Measurements from ENCODE around the gene LEMD2.

DNA sequence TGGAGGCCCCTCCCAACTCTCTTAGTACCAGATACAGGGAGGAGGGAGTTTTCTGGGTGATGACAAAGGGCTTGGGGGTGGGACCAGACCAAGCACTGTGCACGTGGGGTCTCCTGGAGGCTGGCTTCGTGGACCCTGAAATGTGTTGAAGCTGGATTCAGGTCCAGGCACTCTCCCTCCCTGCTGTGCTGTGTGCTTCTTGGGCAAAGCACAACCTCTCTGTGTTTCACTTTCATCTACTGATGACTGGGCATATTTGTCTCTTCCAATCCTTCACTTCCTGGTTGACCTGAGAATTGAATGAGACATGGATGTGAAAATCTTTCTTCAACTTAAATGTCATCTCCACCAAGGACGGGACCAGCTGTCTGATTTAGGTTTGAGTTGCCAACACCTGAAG, 29.4 kb upstream of the LEMD2 start:
- TF ChIP-seq POLR2A (IDR thresholded peaks at IDR 0.05) (no peak), EP300 (IDR thresholded peaks at IDR 0.05) (no peak), POLR2AphosphoS5 (IDR thresholded peaks at IDR 0.05) (no peak)
- TF ChIP-seq, protein P1, sequence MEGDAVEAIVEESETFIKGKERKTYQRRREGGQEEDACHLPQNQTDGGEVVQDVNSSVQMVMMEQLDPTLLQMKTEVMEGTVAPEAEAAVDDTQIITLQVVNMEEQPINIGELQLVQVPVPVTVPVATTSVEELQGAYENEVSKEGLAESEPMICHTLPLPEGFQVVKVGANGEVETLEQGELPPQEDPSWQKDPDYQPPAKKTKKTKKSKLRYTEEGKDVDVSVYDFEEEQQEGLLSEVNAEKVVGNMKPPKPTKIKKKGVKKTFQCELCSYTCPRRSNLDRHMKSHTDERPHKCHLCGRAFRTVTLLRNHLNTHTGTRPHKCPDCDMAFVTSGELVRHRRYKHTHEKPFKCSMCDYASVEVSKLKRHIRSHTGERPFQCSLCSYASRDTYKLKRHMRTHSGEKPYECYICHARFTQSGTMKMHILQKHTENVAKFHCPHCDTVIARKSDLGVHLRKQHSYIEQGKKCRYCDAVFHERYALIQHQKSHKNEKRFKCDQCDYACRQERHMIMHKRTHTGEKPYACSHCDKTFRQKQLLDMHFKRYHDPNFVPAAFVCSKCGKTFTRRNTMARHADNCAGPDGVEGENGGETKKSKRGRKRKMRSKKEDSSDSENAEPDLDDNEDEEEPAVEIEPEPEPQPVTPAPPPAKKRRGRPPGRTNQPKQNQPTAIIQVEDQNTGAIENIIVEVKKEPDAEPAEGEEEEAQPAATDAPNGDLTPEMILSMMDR (IDR thresholded peaks at IDR 0.05), result no peak

All from suprapubic skin (tissue), 4 donors.